ENCODE data around the gene TBC1D24.

TBC1D24 gene

GRCh38 chr16:2507052-2507659 is 32.2 kb downstream of the TBC1D24 start:
- no peaks in the 10 kb centered on the region for H3K27me3 Mint-ChIP-seq
- peak overlapping the region; percentile 31 for H3K27ac Mint-ChIP-seq
- no peaks in the 10 kb centered on the region for H3K9me3 Mint-ChIP-seq
- H3K4me3 Mint-ChIP-seq, result no peak overlapping the region
- H3K4me1 Mint-ChIP-seq (ENCODE audit: low read depth), result peaks cover 24% of the 10 kb centered on the region
- no peaks in the 10 kb centered on the region for H3K36me3 Mint-ChIP-seq (ENCODE audit: low read depth)

GRCh38 chr16:2507665-2508064 is 32.7 kb downstream of the TBC1D24 start:
- H3K36me3 Mint-ChIP-seq (ENCODE audit: low read depth), result no peaks in the 10 kb centered on the region
- H3K9me3 Mint-ChIP-seq, result no peaks in the 10 kb centered on the region
- no peaks in the 10 kb centered on the region for H3K27me3 Mint-ChIP-seq
- H3K4me1 Mint-ChIP-seq (ENCODE audit: low read depth), result peaks cover 29% of the 10 kb centered on the region
- H3K27ac Mint-ChIP-seq, result no peak overlapping the region
- no peak overlapping the region for H3K4me3 Mint-ChIP-seq

- no peaks in the 10 kb centered on the region for H3K27me3 Mint-ChIP-seq
- no peaks in the 10 kb centered on the region for H3K9me3 Mint-ChIP-seq
- H3K27ac Mint-ChIP-seq, result no peak overlapping the region
- H3K36me3 Mint-ChIP-seq (ENCODE audit: low read depth), result no peaks in the 10 kb centered on the region
- H3K4me1 Mint-ChIP-seq (ENCODE audit: low read depth), result peaks cover 37% of the 10 kb centered on the region
- no peak overlapping the region for H3K4me3 Mint-ChIP-seq
These were observed 33.9 kb downstream of the TBC1D24 start for GRCh38 chr16:2508722-2509400.

- Mint-ChIP-seq H3K27ac (no peak overlapping the region), H3K9me3 (no peaks in the 10 kb centered on the region), H3K36me3 (ENCODE audit: low read depth) (no peaks in the 10 kb centered on the region), H3K4me3 (no peak overlapping the region), H3K4me1 (ENCODE audit: low read depth) (peaks cover 50% of the 10 kb centered on the region), H3K27me3 (no peaks in the 10 kb centered on the region)
These were observed 36.3 kb downstream of the TBC1D24 start for GRCh38 chr16:2511128-2511800.

GRCh38 chr16:2511996-2512734 is 37.2 kb downstream of the TBC1D24 start:
- H3K9me3 Mint-ChIP-seq, result no peaks in the 10 kb centered on the region
- peak overlapping the region; percentile 71 for H3K27ac Mint-ChIP-seq
- H3K4me1 Mint-ChIP-seq (ENCODE audit: low read depth), result peaks cover 56% of the 10 kb centered on the region
- H3K4me3 Mint-ChIP-seq, result no peak overlapping the region
- no peaks in the 10 kb centered on the region for H3K36me3 Mint-ChIP-seq (ENCODE audit: low read depth)
- no peaks in the 10 kb centered on the region for H3K27me3 Mint-ChIP-seq

GRCh38 chr16:2512735-2513404 is 37.9 kb downstream of the TBC1D24 start:
- no peaks in the 10 kb centered on the region for H3K9me3 Mint-ChIP-seq
- H3K27ac Mint-ChIP-seq, result peak overlapping the region; percentile 71
- peak overlapping the region; percentile 86 for H3K4me3 Mint-ChIP-seq
- H3K27me3 Mint-ChIP-seq, result no peaks in the 10 kb centered on the region
- H3K36me3 Mint-ChIP-seq (ENCODE audit: low read depth), result peaks cover 4% of the 10 kb centered on the region
- peaks cover 58% of the 10 kb centered on the region for H3K4me1 Mint-ChIP-seq (ENCODE audit: low read depth)

GRCh38 chr16:2513405-2514332 is 38.7 kb downstream of the TBC1D24 start, which contains the start of gene ATP6V0C:
Gene ATP6V0C, plus strand, starts transcription at chr16:2513952. Its CDS starts 152 bp downstream, at chr16:2514104.
- peak within 1 kb of the TSS; percentile 90 for H3K27ac Mint-ChIP-seq
- H3K4me1 Mint-ChIP-seq (ENCODE audit: low read depth), result peaks cover 56% of the 10 kb centered on the region
- peak within 1 kb of the TSS; percentile 93 for H3K4me3 Mint-ChIP-seq
- no peaks in the 10 kb centered on the region for H3K27me3 Mint-ChIP-seq
- peaks cover 4% of the 10 kb centered on the region for H3K36me3 Mint-ChIP-seq (ENCODE audit: low read depth)
- H3K9me3 Mint-ChIP-seq, result no peaks in the 10 kb centered on the region

GRCh38 chr16:2514333-2515179 is 39.6 kb downstream of the TBC1D24 start:
- peak overlapping the region; percentile 93 for H3K4me3 Mint-ChIP-seq
- H3K36me3 Mint-ChIP-seq (ENCODE audit: low read depth), result peaks cover 5% of the 10 kb centered on the region
- no peaks in the 10 kb centered on the region for H3K27me3 Mint-ChIP-seq
- H3K27ac Mint-ChIP-seq, result peak overlapping the region; percentile 90
- no peaks in the 10 kb centered on the region for H3K9me3 Mint-ChIP-seq
- H3K4me1 Mint-ChIP-seq (ENCODE audit: low read depth), result peaks cover 60% of the 10 kb centered on the region

- no peaks in the 10 kb centered on the region for H3K9me3 Mint-ChIP-seq
- H3K27me3 Mint-ChIP-seq, result no peaks in the 10 kb centered on the region
- peaks cover 10% of the 10 kb centered on the region for H3K36me3 Mint-ChIP-seq (ENCODE audit: low read depth)
- peak overlapping the region; percentile 93 for H3K4me3 Mint-ChIP-seq
- peaks cover 57% of the 10 kb centered on the region for H3K4me1 Mint-ChIP-seq (ENCODE audit: low read depth)
- H3K27ac Mint-ChIP-seq, result peak overlapping the region; percentile 90
These were observed 40.4 kb downstream of the TBC1D24 start for GRCh38 chr16:2515180-2515851.

- Mint-ChIP-seq H3K9me3 (no peaks in the 10 kb centered on the region), H3K36me3 (ENCODE audit: low read depth) (peaks cover 10% of the 10 kb centered on the region), H3K27me3 (no peaks in the 10 kb centered on the region), H3K4me3 (peak overlapping the region; percentile 93), H3K27ac (peak overlapping the region; percentile 90), H3K4me1 (ENCODE audit: low read depth) (peaks cover 65% of the 10 kb centered on the region)
These were observed 41.7 kb downstream of the TBC1D24 start for GRCh38 chr16:2516391-2517240.

- Mint-ChIP-seq H3K36me3 (ENCODE audit: low read depth) (peaks cover 11% of the 10 kb centered on the region), H3K9me3 (no peaks in the 10 kb centered on the region), H3K27me3 (no peaks in the 10 kb centered on the region), H3K27ac (peak overlapping the region; percentile 49), H3K4me3 (no peak overlapping the region), H3K4me1 (ENCODE audit: low read depth) (peaks cover 57% of the 10 kb centered on the region)
These were observed 43.2 kb downstream of the TBC1D24 start for GRCh38 chr16:2517954-2518605.

All from stimulated activated naive CD8-positive, alpha-beta T cell treated with anti-CD3 and anti-CD28 coated beads, Interleukin-15, Interleukin-2, amounts not matched to agents 100 ng/mL and 50 ng/mL, for 24 hours (primary cell).